Spleen (tissue), 11 donors: ENCODE measurements around the gene INSR. TPM values are rescaled to one million over a fixed set of nuclear protein-coding genes. Genes with fewer than 3 reads are reported as not detected.
"Not testable (repeated sequence)": the region's sequence is repeated elsewhere in the genome, so short reads cannot be mapped to it uniquely, and the experiment has no call there.

Experiments
- DNase-seq: peaks from one replicate; pipeline ENCODE4 v3.0.0-alpha.2; 2020
- H3K27ac ChIP-seq, 8 donors: fragments of 200-600 bp; sonication (generic) in 7 of 8; 1 replicate in 4 of 8; 2 replicates in 4 of 8; pipeline versions ENCODE4 v1.5.0 to v1.8.0; 2016 to 2021; ENCODE audit warnings: inconsistent platforms in 4 of 8, mild to moderate bottlenecking in 4 of 8, moderate library complexity in 1 of 8
- H3K27me3 ChIP-seq, 7 donors: fragments of 200-600 bp; sonication (generic) in 6 of 7; replicated peaks in 1 of 7; 1 replicate in 4 of 7; 2 replicates in 3 of 7; pipeline versions ENCODE4 v1.5.0 to v1.8.0; 2016 to 2021; ENCODE audit warnings: inconsistent platforms in 3 of 7, mild to moderate bottlenecking in 1 of 7
- H3K36me3 ChIP-seq, 6 donors: fragments of 200-600 bp; sonication (generic) in 5 of 6; 1 replicate in 4 of 6; 2 replicates in 2 of 6; pipeline versions ENCODE4 v1.5.0 to v1.8.0; 2016 to 2021; ENCODE audit warnings: inconsistent platforms in 2 of 6
- H3K4me1 ChIP-seq, 6 donors: fragments of 200-600 bp; sonication (generic) in 5 of 6; 1 replicate in 3 of 6; 2 replicates in 3 of 6; pipeline versions ENCODE4 v1.5.0 to v1.8.0; 2016 to 2021; ENCODE audit warnings: inconsistent platforms in 3 of 6
- H3K4me3 ChIP-seq, 8 donors: fragments of 200-600 bp; sonication (generic) in 7 of 8; 1 replicate in 4 of 8; 2 replicates in 4 of 8; pipeline versions ENCODE4 v1.5.0 to v1.8.0; 2016 to 2021; ENCODE audit warnings: inconsistent platforms in 4 of 8, mild to moderate bottlenecking in 4 of 8, moderate library complexity in 2 of 8
- H3K9me3 ChIP-seq, 8 donors: fragments of 200-600 bp; sonication (generic) in 7 of 8; 1 replicate in 4 of 8; 2 replicates in 4 of 8; pipeline versions ENCODE4 v1.5.0 to v1.8.0; 2016 to 2021; ENCODE audit warnings: inconsistent platforms in 4 of 8
- POLR2A ChIP-seq, 3 donors: fragments of 450-650 bp; IDR thresholded peaks; one replicate each; pipeline ENCODE4 v1.5.1; 2017; ENCODE audit warnings: antibody characterized with exemption in 3 of 3, mild to moderate bottlenecking in 1 of 3
- POLR2AphosphoS5 ChIP-seq, 3 donors: sonication (generic); formaldehyde crosslinking; IDR thresholded peaks; one replicate each; pipeline ENCODE4 v1.5.1; 2017; ENCODE audit warnings: antibody characterized with exemption in 3 of 3
- WGBS, 5 donors: extraction: QIAGEN DNeasy Blood & Tissue Kit in 3 of 5; methylation state at CpG; one replicate each; pipeline versions ENCODE4 v1.1.5 to v1.1.7; 2013 to 2018; 5-methylcytosine and 5-hydroxymethylcytosine counted together
- intact Hi-C: fragments of 100-400 bp; cut with DNase I; formaldehyde crosslinking; loops from one replicate; pipeline ENCODE4 v1.15.0; 2023; ENCODE audit warnings: low total_unique reads
- polyA plus RNA-seq, 3 donors: library from polyadenylated mRNA; stranded (reverse); fragments of 200-250 nt; gene quantifications; one replicate each; pipeline ENCODE4 v1.2.1, GENCODE V29; 2013
- total RNA-seq, 7 donors: library from RNA; depleted of rRNA in 3 of 7; stranded (reverse); fragments of >200 nt in 3 of 7; fragmentation: NEBNext Ultra II Directional in 4 of 7; extraction: Animal tissue kit (Norgen Biotek cat#: 25700) in 4 of 7; gene quantifications; one replicate each; pipeline versions ENCODE4 v1.1.0 to v1.2.1, GENCODE V29; 2016 to 2021
- TF ChIP-seq, protein P1 (sequence below), 11 experiments: fragments of 200-600 bp in 7 of 11; fragments of 450-650 bp in 4 of 11; sonication (generic) in 4 of 11; IDR thresholded peaks in 8 of 11; conservative IDR thresholded peaks in 3 of 11; 1 replicate in 7 of 11; 2 replicates in 4 of 11; pipeline versions ENCODE4 v1.4.0 to v1.8.0; 2016 to 2021; ENCODE audit warnings: antibody characterized with exemption in 11 of 11, inconsistent platforms in 4 of 11, mild to moderate bottlenecking in 1 of 11
- donor health status: healthy with polysubstance abuse.
- donor health status: DM: no; HTN: no; CAD: no; lungs with moderate emphysema.
- donor health status: DM: no; HTN: no; CAD: no.
- donor health status: Bipolar disorder and iron deficiency.
- donor health status: healthy.
- donor health status: DM: no; HTN: no; CAD: no.
- donor health status: DM: yes; HTN: yes; CAD: no.

Gene INSR
- total and polyA plus RNA-seq, 10 donors: 7.6 to 467 (median 228) TPM

GRCh38 chr19:7229735-7230134, 64.5 kb downstream of the INSR start:
- Histone ChIP-seq H3K4me3 (no peak overlapping the region), H3K9me3 (no peaks in the 10 kb centered on the region), H3K4me1 (peaks cover 0 to 55% (median 23%) of the 10 kb centered on the region in 6 donors), H3K27ac (no peak overlapping the region), H3K27me3 (no peaks in the 10 kb centered on the region), H3K36me3 (peaks cover 0 to 3% (median 0%) of the 10 kb centered on the region in 6 donors)
- 80 to 95% (median 93%) methylated on average over 5 of the region's 5 CpGs for WGBS, 5 donors
- intact Hi-C loops: no loop called here
- TF ChIP-seq POLR2AphosphoS5 (IDR thresholded peaks at IDR 0.05) (no peak), POLR2A (IDR thresholded peaks at IDR 0.05) (no peak)
- TF ChIP-seq, protein P1, sequence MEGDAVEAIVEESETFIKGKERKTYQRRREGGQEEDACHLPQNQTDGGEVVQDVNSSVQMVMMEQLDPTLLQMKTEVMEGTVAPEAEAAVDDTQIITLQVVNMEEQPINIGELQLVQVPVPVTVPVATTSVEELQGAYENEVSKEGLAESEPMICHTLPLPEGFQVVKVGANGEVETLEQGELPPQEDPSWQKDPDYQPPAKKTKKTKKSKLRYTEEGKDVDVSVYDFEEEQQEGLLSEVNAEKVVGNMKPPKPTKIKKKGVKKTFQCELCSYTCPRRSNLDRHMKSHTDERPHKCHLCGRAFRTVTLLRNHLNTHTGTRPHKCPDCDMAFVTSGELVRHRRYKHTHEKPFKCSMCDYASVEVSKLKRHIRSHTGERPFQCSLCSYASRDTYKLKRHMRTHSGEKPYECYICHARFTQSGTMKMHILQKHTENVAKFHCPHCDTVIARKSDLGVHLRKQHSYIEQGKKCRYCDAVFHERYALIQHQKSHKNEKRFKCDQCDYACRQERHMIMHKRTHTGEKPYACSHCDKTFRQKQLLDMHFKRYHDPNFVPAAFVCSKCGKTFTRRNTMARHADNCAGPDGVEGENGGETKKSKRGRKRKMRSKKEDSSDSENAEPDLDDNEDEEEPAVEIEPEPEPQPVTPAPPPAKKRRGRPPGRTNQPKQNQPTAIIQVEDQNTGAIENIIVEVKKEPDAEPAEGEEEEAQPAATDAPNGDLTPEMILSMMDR (IDR thresholded peaks at IDR 0.05 in 8 of 11, conservative IDR thresholded peaks at IDR 0.05 in 3 of 11): no peak
- DNase-seq: no peak

DNA sequence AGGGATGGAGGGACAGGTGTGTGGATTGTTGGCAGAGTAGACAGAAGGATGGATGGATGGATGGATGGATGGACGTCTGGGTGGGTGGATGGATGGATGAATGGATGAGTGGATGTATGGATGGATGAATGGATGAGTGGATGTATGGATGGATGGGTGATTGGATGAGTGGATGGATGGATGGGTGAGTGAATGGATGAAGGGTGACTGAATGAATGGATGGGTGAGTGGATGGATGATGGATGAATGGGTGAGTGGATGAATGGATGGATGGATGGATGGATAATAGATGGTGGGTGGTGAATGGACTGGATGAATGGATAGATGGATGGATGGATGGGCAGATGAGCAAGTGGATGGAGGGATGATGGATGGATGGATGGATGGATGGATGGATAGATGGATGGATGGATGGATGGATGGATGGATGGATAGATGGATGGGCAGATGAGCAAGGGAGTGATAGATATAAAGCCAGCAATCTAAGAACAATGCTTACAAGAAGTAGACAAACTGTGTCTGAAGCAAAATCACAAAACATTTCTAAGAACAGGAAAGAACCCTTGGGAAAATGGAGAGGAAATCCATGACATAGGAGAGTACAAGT, 65.2 kb downstream of the INSR start:
- H3K27me3 ChIP-seq: no peaks in the 10 kb centered on the region
- intact Hi-C loops: no loop called here
- no peaks in the 10 kb centered on the region for H3K9me3 ChIP-seq
- peaks cover 0 to 3% (median 0%) of the 10 kb centered on the region in 6 donors for H3K36me3 ChIP-seq
- H3K4me3 ChIP-seq: no peak overlapping the region
- WGBS, 5 donors: 66 to 82% (median 71%) methylated on average over 1 of the region's 1 CpG
- no peak for DNase-seq
- peaks cover 0 to 56% (median 29%) of the 10 kb centered on the region in 6 donors for H3K4me1 ChIP-seq
- TF ChIP-seq, protein P1 (IDR thresholded peaks at IDR 0.05 in 8 of 11, conservative IDR thresholded peaks at IDR 0.05 in 3 of 11): no peak
- TF ChIP-seq POLR2AphosphoS5 (IDR thresholded peaks at IDR 0.05) (peak in 1 of 3 donors; percentile 3), POLR2A (IDR thresholded peaks at IDR 0.05) (no peak)
- no peak overlapping the region for H3K27ac ChIP-seq

DNA sequence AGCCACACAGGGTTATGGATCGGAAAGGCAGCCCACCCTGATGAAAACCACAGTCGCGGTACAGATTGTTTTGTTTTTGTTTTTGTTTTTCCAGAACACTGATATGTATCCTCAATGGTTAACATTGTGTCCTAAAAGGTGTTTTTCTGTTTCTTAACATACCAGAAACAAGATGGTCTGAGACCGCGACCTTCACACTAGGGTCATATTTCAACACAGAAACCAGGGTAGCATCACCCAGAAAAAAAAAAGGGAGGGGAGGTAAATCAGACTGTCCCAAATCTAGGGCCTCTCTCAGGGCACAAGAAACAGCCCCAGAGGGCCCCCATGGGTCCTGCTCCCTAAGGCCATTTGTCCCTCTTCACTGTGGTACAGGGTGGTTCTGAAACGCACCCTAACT, 66.5 kb downstream of the INSR start:
- TF ChIP-seq POLR2AphosphoS5 (IDR thresholded peaks at IDR 0.05): no peak
- intact Hi-C loops: no loop called here
- H3K27me3 ChIP-seq: no peaks in the 10 kb centered on the region

DNA sequence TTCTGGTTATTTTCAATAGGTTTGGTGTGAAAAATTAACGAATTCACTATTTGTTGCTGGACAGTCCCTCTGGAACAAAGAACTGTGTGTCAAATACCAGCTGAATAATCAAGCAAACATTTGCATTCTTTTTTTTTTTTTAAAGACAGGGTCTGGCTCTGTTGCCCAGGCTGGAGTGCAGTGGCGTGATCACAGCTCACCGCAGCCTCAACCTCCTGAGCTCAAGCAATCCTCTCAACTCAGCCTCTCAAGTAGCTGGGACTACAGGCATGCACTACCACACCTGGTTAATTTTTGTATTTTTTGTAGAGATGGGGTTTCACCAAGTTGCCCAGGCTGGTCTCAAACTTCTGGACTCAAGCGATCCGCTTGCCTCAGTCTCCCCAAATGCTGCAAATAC, 67.1 kb downstream of the INSR start:
- H3K27ac ChIP-seq, H3K36me3 ChIP-seq, H3K4me3 ChIP-seq, DNase-seq, H3K27me3 ChIP-seq, H3K9me3 ChIP-seq, intact Hi-C loops: not testable (repeated sequence)
- 88 to 96% (median 96%) methylated on average over 5 of the region's 5 CpGs for WGBS, 5 donors
- peaks cover 0 to 58% (median 35%) of the 10 kb centered on the region in 6 donors for H3K4me1 ChIP-seq

More for the DNA sequence above, 66.5 kb downstream of the INSR start:
- Histone ChIP-seq H3K4me3 (no peak overlapping the region), H3K36me3 (peaks cover 0 to 3% (median 0%) of the 10 kb centered on the region in 6 donors), H3K4me1 (peaks cover 0 to 62% (median 33%) of the 10 kb centered on the region in 6 donors), H3K27ac (no peak overlapping the region), H3K9me3 (no peaks in the 10 kb centered on the region)
- WGBS, 5 donors: 88 to 92% (median 90%) methylated on average over 6 of the region's 6 CpGs
- DNase-seq: no peak

- Histone ChIP-seq H3K27ac (no peak overlapping the region), H3K4me3 (no peak overlapping the region), H3K4me1 (peaks cover 0 to 60% (median 33%) of the 10 kb centered on the region in 6 donors), H3K36me3 (peaks cover 0 to 3% (median 0%) of the 10 kb centered on the region in 6 donors), H3K9me3 (no peaks in the 10 kb centered on the region), H3K27me3 (no peaks in the 10 kb centered on the region)
- intact Hi-C loops: no loop called here
- TF ChIP-seq POLR2AphosphoS5 (IDR thresholded peaks at IDR 0.05) (no peak), POLR2A (IDR thresholded peaks at IDR 0.05) (no peak)
- TF ChIP-seq, protein P1 (IDR thresholded peaks at IDR 0.05 in 8 of 11, conservative IDR thresholded peaks at IDR 0.05 in 3 of 11): no peak
- no peak for DNase-seq
Measured at GRCh38 chr19:7226739-7227138, 67.5 kb downstream of the INSR start.
